GM20431 (cell line): ENCODE data around the gene PLCL1.
"Not testable (repeated sequence)": the region's sequence is repeated elsewhere in the genome, so short reads cannot be mapped to it uniquely, and the experiment has no call there.

Experiments
- in situ Hi-C: fragments of 300-500 bp; cut with MseI, MboI; formaldehyde crosslinking; loops from one replicate; pipeline ENCODE4 v1.15.0; 2020; ENCODE audit warnings: low sequenced_read_pairs; ENCODE audit not compliant: unreplicated experiment

The PLCL1 gene

GRCh38 chr2:198188982-198189381, 384.6 kb downstream of the PLCL1 start:
- in situ Hi-C loops = no loop called here

- in situ Hi-C loops = no loop called here
Measured at GRCh38 chr2:198191651-198192050, 387.3 kb downstream of the PLCL1 start.

GRCh38 chr2:198196556-198196955, 392.2 kb downstream of the PLCL1 start:
- in situ Hi-C loops = not testable (repeated sequence)
